ENCODE results near the gene GRB10.

GRB10 gene

GRCh38 chr7:50782375-50783208, at the start of gene GRB10:
Gene GRB10, minus strand, starts transcription at chr7:50782896. Its CDS starts 50,574 bp downstream, at chr7:50732322.
- no peak for DNase-seq (ENCODE audit: low read depth)
- H3K4me3 ChIP-seq (ENCODE audit: low read depth, low read length), result peak within 1 kb of the TSS; percentile 52

DNA sequence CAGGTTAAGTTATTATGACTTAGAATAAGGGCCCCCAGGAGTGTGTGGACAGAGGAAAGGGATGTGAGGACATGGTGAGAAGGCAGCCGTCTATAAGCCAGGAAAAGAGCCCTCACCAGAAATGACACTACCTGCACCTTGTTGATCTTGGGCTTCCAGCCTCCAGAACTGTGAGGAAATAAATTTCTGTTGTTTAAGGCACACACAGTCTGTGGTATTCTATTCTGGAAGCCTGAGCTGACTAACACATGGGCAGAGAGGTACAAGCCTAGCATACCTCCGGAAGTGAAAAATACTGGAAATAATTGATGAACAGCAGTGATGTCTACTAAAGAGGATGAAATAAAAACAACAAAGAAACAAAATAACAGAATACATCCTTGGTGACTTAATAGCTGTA, 46.1 kb upstream of the GRB10 start:
- no peak for DNase-seq (ENCODE audit: low read depth)

GRCh38 chr7:50828116-50828515, 45.4 kb upstream of the GRB10 start:
- no peak for DNase-seq (ENCODE audit: low read depth)
- H3K4me3 ChIP-seq (ENCODE audit: low read depth, low read length), result no peak overlapping the region

More for the DNA sequence above, 46.1 kb upstream of the GRB10 start:
- H3K4me3 ChIP-seq (ENCODE audit: low read depth, low read length), result no peak overlapping the region

- no peak for DNase-seq (ENCODE audit: low read depth)
- H3K4me3 ChIP-seq (ENCODE audit: low read depth, low read length), result no peak overlapping the region
Observed at GRCh38 chr7:50827281-50827680, 44.6 kb upstream of the GRB10 start.

- DNase-seq (ENCODE audit: low read depth), result peak; percentile 62
- no peak overlapping the region for H3K4me3 ChIP-seq (ENCODE audit: low read depth, low read length)
Observed at GRCh38 chr7:50826371-50827172, 43.9 kb upstream of the GRB10 start.

DNA sequence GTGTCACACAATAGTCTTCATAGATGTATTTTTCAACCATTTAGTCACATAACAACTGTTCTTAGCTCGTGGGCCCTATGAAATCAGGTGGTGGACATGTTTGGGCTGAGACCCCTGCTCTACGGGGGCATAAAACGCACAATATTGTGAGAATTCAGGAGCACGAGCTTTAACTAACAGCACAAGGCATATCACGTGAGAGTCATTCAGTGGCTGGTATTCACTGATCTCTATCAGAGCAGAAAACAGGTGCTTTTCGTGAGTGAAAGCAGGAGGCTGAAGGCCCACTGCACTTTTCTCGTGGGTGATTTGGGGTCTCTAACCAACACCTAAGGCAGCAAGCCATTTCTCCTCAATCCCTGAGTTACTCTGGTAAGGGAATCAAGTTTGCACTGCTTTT, 42.8 kb upstream of the GRB10 start:
- no peak for DNase-seq (ENCODE audit: low read depth)
- H3K4me3 ChIP-seq (ENCODE audit: low read depth, low read length), result no peak overlapping the region

- DNase-seq (ENCODE audit: low read depth), result no peak
- no peak overlapping the region for H3K4me3 ChIP-seq (ENCODE audit: low read depth, low read length)
Observed at GRCh38 chr7:50824882-50825281, 42.2 kb upstream of the GRB10 start.

DNA sequence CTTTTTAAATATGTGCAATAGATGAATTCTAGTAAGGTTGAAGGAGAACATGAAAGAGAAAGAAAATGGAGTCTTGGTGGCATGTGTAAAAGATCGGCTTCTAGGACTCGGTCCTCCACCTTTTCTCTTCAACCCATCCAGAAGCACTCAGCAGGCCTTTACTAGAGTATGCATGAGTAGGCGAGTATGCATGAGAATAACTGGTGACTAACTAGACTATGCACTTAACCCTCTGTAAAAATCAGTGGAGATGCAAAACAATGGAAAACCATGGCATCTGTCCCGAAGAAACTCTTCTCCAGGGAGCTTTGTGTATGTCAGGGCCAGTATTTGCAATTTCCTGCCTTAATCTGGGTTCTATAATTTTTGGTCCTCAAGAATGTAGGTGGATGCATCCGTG, 40.0 kb upstream of the GRB10 start:
- DNase-seq (ENCODE audit: low read depth), result no peak

GRCh38 chr7:50822110-50822509, 39.4 kb upstream of the GRB10 start:
- H3K4me3 ChIP-seq (ENCODE audit: low read depth, low read length), result no peak overlapping the region
- DNase-seq (ENCODE audit: low read depth), result no peak

More for the DNA sequence above, 40.0 kb upstream of the GRB10 start:
- H3K4me3 ChIP-seq (ENCODE audit: low read depth, low read length), result no peak overlapping the region

DNA sequence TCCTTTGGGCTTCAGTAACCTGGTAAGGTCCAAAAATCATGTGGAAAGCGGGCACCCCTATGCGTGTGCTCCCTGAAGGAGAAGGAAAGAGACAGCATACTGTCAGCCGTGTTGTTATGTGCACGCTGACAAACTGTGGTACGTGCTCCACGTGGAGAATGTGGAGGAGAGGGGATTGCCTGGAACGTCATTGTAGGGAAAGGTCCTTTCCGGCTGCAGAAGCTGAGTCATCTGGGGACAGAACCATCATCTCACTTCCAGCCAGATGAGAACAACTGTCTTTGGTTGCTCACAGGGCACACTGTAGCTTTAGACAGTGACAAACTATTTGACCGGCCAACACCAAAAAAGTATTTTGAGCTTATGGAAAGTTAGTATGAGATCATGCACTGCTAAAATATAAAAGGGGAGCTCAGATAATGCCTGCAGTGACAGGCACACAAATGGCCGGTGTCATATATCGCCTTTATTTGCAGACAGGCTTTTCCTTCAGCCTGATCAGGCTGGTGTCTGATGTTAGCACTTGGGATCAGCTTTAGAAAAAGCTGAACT, 38.8 kb upstream of the GRB10 start:
- no peak for DNase-seq (ENCODE audit: low read depth)
- H3K4me3 ChIP-seq (ENCODE audit: low read depth, low read length), result no peak overlapping the region

DNA sequence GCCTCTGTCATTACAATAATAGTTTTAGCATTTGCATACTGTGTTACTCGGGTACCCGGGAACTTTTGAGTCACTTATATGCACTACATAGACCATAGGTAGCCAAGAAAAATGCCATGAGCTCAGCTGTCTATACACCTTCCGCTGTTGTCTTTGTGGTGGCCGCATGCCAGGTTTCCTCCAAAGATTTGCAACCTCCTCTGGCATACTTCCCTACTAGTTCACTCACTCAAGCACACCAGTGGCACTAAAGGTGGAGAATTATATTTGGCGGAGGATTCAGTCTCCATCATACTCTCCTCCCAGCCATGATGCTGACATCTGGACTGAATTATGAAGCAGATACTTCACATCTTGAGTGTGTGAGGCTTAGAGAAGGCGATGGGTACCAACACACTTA, 35.6 kb upstream of the GRB10 start:
- H3K4me3 ChIP-seq (ENCODE audit: low read depth, low read length), result no peak overlapping the region
- DNase-seq (ENCODE audit: low read depth), result no peak

GRCh38 chr7:50817561-50817960, 34.9 kb upstream of the GRB10 start:
- DNase-seq (ENCODE audit: low read depth), result no peak
- H3K4me3 ChIP-seq (ENCODE audit: low read depth, low read length), result no peak overlapping the region

- DNase-seq (ENCODE audit: low read depth), result no peak
- H3K4me3 ChIP-seq (ENCODE audit: low read depth, low read length), result no peak overlapping the region
Observed at GRCh38 chr7:50815138-50815537, 32.4 kb upstream of the GRB10 start.

DNA sequence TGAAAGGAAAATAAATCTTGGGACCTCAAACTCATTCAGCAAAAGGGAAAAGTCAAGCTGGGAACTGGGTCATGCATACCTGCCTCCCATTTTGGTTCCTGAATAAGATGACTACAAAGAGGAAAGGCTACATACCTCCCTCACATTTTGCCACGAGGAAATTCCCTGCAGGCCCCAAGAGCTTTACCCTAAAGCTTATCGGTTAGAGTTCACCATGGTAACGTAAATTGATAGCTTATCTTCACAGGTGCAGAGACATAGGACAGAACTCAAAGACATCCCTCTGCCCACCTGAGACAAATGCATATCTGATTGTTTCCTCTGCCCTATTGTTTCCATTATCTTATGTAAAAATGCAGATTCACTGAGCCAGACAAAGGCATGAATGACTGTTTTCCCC, 31.5 kb upstream of the GRB10 start:
- no peak overlapping the region for H3K4me3 ChIP-seq (ENCODE audit: low read depth, low read length)
- DNase-seq (ENCODE audit: low read depth), result no peak

- no peak overlapping the region for H3K4me3 ChIP-seq (ENCODE audit: low read depth, low read length)
- DNase-seq (ENCODE audit: low read depth), result no peak
Observed at GRCh38 chr7:50812841-50813475, 30.3 kb upstream of the GRB10 start.

DNA sequence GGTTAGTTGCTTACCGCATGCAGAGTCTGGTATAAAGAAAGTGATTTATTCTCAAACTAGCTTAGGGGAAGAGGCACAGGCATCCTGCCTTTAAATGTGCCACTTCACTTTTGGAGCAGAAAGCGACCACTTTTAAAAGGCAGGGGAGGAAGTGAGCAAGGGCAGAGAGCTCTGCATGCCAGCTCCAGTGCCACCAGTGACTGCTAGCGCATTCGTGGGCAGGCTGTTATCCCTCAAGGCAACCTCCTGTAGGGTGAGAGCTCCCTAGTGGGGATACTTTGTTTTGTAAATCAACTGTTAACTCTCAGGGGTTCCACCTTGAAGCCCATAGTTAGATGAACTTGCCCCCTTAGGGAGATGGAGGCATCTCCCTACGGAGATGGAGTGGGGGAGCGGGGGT, 29.4 kb upstream of the GRB10 start:
- H3K4me3 ChIP-seq (ENCODE audit: low read depth, low read length), result no peak overlapping the region

DNA sequence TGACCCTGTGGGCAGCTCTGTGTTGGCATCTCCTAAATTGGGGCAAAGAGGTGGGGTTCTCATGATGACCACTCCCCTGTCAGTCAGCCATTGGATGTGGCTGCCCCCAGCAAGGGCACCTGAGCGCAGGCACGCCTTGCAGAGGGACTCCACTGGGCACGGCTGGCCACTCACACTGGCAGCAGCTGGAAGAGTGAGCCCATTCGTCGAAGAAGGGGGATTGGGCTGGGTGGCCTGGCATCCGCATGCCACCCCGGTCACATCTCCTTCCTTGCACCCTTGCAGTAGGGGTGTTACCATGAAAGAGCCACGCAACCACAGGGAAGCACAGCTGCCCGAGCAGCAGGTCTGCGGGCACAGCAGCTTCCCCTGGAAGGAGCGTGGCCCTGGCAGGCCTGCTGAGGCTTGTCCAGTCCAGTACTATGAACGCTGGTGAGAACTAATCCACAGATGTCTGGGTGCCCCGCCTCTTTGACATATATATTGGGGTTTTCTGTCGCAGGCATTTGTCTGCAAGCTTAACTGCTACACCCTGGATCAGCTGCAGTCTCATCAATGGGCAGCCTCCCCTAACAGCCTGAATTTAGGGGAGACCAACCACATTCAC, 25.7 kb upstream of the GRB10 start:
- no peak overlapping the region for H3K4me3 ChIP-seq (ENCODE audit: low read depth, low read length)

More for the DNA sequence above, 29.4 kb upstream of the GRB10 start:
- no peak for DNase-seq (ENCODE audit: low read depth)

GRCh38 chr7:50807026-50807730, 24.5 kb upstream of the GRB10 start:
- no peak overlapping the region for H3K4me3 ChIP-seq (ENCODE audit: low read depth, low read length)

More for the DNA sequence above, 25.7 kb upstream of the GRB10 start:
- DNase-seq (ENCODE audit: low read depth), result no peak

GRCh38 chr7:50806143-50806542, 23.4 kb upstream of the GRB10 start:
- no peak for DNase-seq (ENCODE audit: low read depth)
- no peak overlapping the region for H3K4me3 ChIP-seq (ENCODE audit: low read depth, low read length)

More at GRCh38 chr7:50807026-50807730, 24.5 kb upstream of the GRB10 start:
- no peak for DNase-seq (ENCODE audit: low read depth)
